GM12873 (cell line): Measurements from ENCODE around the gene ZNF841.

Source experiments
- TF ChIP-seq, protein P1 (sequence below): IDR thresholded peaks from 2 replicates; pipeline ENCODE4 v1.5.1; 2012; ENCODE audit warnings: low read depth, mild to moderate bottlenecking, moderate library complexity, low read length, control low read depth; ENCODE audit not compliant: insufficient read depth; ENCODE audit errors: missing control alignments

The ZNF841 gene

DNA sequence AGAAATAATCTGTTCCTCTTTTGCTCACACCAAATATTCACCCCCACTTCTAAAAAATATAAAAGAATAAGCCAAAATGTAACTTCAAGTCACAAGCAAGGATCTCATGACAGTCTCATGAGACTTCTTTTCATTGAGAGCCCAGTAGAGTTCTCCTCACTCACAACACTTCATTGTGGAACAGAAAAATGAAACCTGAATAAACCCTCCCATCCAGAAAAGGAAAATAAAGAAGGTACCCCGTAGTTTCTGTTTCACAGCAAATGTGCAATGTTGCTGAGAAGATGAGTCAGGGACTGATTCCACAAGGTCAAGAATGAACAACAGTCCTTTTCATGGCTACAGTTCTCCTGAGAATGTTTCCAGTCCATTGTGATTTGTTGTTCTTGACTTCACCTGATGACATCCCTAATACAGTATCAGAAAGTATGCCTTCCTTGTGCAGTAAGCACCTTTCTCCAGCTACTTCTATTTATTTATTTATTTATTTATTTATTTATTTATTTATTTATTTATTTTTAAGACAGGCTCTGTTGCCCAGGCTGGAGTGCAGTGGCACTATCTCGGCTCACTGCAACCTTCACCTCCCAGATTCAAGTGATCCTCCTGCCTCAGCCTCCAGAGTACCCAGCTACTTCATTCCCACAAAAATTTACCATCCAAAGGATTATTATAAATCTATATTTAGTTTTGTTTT lies 6.4 kb upstream of the ZNF841 start:
- TF ChIP-seq, protein P1, sequence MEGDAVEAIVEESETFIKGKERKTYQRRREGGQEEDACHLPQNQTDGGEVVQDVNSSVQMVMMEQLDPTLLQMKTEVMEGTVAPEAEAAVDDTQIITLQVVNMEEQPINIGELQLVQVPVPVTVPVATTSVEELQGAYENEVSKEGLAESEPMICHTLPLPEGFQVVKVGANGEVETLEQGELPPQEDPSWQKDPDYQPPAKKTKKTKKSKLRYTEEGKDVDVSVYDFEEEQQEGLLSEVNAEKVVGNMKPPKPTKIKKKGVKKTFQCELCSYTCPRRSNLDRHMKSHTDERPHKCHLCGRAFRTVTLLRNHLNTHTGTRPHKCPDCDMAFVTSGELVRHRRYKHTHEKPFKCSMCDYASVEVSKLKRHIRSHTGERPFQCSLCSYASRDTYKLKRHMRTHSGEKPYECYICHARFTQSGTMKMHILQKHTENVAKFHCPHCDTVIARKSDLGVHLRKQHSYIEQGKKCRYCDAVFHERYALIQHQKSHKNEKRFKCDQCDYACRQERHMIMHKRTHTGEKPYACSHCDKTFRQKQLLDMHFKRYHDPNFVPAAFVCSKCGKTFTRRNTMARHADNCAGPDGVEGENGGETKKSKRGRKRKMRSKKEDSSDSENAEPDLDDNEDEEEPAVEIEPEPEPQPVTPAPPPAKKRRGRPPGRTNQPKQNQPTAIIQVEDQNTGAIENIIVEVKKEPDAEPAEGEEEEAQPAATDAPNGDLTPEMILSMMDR: no peak

DNA sequence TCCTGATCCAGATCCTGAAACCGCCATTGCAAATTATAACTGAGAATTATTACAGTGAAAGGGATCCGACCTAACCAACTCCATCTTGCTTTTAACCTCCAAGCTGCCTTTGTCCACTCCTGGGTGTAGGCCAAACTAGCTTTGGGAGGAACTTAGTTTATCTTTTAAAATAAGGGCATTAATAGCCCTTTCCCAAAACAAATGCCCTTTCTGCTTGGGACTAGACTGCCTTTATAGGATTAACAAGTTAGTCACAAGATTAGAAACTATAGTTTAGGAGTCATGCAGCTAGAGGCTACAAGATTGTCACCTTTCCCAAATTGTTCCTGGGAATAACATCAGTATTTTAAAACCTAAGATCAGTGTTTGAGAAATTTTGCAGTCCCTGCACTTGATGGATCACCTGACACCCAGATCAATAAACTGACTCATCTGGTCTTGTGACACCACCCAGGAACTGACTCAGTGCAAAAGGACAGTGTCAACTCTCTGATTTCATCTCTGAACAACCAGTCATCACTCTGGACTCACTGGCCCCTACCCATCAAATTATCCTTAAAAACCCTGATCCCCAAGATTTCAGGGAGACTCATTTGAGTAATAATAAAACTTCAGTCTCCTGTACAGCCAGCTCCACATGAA lies 4.1 kb upstream of the ZNF841 start:
- TF ChIP-seq, protein P1: no peak

DNA sequence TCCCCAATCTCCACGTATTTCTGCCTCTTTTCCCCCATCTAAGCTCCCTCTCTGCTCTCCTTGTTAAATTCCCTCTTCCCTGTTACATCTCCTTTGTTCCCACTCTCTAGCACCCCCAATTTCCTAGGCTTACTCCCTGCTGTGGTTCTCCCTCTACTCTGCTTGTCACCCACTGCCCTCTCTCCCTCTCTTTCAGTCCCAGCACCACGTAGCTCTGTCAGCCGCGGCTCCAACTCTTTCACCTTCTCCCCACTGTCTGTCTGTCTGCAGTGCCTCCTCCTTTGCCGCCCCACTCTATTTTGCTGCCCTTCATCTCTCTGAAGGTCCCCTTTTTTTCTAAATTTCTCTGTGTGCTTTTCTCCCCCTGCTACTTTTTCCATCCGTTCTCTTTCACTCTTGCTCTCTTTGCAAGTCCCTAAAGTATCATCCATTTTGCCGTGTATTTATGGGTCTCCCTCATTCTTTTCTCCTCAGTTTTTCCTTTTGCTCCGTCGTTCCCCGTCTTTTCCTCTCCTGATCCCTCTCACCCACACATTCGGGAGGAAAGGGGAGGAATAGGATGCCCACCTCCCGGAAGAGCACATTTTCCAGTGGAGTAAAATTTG lies 937 bp downstream of the ZNF841 start:
- TF ChIP-seq, protein P1: no peak

DNA sequence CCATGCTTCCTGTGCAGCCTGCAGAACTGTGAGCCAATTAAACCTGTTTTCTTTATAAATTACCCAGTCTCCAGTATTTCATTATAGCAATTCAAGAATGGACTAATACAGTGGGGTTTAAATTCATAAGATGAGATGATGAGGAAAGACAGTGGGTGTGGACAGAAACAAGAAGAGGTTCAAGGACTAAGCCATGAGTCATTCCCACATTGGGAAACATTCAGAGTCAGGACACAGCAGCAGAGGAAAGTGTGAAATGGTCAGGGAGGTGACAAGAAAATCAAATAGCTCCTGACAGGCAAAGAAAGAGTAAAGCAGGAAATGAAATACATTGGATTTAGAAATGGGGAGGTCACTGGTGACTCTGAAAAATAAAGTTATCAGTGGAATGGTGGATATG lies 9.1 kb downstream of the ZNF841 start:
- TF ChIP-seq, protein P1: no peak

DNA sequence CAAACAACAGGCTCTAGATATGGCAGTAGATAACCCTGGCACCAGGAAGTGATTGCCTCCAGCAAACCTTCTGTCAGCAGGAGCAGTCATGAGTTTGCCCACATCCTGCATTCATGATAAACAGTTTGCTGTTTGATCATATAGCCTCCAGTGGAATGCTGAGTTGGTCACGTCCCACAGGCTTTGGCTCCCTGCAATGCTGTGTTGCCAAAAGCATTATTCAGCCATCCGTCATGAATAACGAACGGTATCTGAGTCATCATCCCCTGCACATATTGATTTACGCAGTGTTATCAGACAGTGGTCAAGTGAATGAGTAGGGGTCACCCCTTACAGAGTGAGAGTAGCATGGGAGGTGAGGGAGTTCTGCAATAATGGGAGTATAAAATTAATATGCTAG lies 25.1 kb downstream of the ZNF841 start:
- TF ChIP-seq, protein P1: no peak

DNA sequence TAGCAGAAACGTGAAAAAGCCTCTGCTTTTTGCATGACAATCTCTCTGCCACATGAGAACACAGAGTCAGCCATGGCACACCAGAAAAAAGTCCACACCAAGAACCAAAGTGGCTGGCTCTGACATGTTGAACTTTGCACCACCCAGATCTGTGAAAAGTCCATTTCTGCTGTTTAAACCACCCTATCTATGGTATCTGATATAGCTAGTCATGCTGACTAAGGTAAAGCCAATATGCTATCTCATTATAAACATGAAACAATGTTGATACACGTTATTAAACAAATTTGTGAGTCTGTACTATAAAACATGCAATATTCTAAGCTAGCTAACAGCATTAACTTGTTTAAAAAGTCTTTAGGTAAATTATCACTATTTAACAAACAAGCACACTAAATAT lies 25.9 kb downstream of the ZNF841 start:
- TF ChIP-seq, protein P1: no peak

DNA sequence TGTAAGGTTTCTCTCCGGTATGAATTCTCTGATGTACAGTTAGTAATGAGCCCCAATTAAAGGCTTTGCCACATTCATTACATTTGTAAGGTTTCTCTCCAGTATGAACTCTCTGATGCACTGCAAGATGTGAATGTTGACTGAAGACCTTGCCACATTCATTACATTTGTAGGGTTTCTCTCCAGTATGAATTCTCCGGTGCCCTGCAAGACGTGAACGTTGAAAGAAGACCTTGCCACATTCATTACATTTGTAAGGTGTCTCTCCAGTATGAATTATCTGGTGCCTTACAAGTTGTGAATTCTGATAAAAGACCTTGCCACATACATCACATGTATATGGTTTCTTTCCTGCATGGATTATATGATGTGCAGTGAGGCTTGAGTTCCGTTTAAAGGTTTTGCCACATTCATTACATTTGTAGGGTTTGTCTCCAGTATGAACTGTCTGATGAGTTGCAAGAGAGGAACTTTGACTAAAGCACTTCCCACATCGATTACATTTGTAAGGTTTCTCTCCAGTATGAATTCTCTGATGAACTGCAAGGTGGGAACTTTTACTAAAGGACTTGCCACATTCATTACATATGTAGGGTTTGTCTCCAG lies 29.2 kb downstream of the ZNF841 start:
- TF ChIP-seq, protein P1: no peak
